Measurements from ENCODE around the gene POMT2.
"Not testable (repeated sequence)": the region's sequence is repeated elsewhere in the genome, so short reads cannot be mapped to it uniquely, and the experiment has no call there.

The POMT2 gene

DNA sequence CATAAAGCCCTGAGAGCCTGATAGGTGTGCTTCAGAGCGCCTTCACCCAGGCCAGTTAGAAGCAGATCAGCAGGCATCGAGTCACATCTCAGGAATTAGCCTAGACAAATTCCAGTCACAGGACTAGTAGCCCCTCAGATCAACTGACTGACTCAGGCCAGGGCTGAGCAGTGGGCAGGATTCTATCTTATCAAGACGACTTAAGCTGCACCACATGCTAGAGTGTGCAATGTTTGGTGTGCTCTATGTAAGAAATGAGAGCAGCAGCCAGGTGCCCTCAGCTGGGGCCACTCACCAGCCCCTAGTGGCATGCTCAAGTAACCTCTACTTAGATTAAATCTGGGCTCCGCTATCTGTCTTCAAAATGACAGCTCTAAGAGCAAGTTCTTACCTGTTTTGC lies 30.0 kb downstream of the POMT2 start:
- no peak for DNase-seq

DNA sequence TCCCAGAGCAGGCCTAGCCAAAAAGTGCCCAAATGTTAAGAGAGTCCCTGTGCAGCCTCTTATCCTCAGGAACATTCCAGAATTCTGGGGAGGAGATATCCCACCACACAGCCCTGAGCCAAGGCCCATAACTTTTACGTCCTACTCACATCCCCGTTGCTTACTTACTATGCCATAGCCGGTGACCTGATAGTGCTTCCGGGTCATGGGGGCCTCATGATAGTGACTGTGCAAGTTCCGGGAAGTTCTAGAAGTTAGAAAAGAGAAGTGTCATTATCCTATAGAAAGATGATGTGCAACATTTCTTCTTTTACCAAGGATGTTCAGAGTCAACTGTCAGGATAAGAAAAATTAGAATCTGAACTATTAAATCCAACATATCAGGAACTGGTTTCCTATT lies 34.1 kb downstream of the POMT2 start:
- no peak for DNase-seq

DNA sequence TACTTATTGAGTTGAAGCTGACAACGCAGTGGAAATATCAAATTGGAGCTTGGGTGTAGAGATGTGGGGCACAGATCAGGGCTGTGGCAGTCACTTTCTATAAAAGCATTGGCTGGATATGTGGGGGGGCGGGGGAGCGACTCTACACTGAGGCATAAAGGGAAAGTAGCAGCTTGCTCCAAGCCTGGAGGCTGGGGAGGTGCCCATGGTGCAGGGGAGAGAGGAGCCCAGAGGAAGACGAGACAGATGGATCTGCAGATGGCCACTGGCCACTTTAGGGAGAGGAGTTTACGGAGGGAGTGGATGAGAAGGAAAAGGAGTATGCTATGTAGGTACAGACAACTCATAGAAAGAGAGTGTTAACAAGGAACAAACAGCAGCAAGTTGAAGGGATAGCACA lies 36.2 kb downstream of the POMT2 start:
- no peak for DNase-seq

GRCh38 chr14:77284066-77284465 lies 36.6 kb downstream of the POMT2 start:
- DNase-seq = no peak

GRCh38 chr14:77281852-77282410 lies 38.8 kb downstream of the POMT2 start:
- no peak for DNase-seq

- not testable (repeated sequence) for DNase-seq
Measured at GRCh38 chr14:77280921-77281320, 39.8 kb downstream of the POMT2 start.

- DNase-seq = no peak
Measured at GRCh38 chr14:77279719-77280118, 41.0 kb downstream of the POMT2 start.

- no peak for DNase-seq
Measured at GRCh38 chr14:77278461-77279230, 42.0 kb downstream of the POMT2 start.

- no peak for DNase-seq
Measured at GRCh38 chr14:77276959-77277358, 43.7 kb downstream of the POMT2 start.

GRCh38 chr14:77276295-77276935 lies 44.3 kb downstream of the POMT2 start:
- DNase-seq = no peak

GRCh38 chr14:77275601-77276017 lies 45.1 kb downstream of the POMT2 start:
- DNase-seq = no peak

DNA sequence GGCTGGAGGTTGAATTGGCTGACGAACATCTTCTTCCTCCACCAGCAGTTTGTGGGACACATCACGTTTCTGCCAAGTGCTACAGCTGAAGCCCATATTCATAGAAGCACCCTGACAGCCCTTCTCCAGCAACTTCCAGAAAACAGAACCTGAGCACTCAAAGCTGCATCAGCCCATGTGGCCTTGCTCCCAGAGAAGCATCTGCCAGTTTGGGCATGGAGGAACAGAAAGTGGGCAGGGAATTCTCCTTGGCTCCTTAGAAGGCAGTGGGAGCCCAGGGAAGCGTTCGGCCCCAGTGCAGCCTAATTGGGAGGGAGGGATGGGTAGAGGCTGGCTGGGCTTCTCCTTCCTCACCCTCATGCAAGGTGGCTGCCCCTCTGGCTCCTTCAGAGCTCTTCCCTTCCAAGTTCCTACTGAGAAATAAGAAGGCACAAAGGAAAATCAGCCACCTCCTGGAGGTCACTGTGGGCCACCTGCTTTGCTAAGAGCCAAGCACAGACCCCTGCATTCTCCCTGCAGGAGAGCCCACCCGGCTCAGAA lies 45.6 kb downstream of the POMT2 start:
- no peak for DNase-seq

- DNase-seq = no peak
Measured at GRCh38 chr14:77273796-77274195, 46.9 kb downstream of the POMT2 start.

DNA sequence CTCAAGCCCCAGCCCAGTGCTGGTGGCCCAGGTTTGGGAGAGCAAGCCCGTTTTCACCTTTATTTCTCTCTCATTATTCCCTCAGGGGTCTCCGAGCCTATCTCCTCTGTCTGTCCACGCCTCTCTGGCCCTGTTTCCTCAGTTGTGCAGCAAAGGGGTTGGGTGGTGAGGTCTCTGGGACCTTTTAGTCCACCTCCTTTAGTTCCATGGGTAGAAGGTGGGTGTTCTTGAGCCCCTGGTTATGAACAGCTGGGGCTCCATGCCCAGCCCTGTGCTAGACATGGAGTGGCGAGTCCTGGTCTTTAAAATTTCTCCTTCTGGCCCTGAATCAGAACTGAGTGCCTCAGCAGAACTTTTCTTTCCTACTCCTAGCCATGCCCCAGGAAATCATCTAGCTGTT lies 48.4 kb downstream of the POMT2 start:
- DNase-seq = no peak

DNA sequence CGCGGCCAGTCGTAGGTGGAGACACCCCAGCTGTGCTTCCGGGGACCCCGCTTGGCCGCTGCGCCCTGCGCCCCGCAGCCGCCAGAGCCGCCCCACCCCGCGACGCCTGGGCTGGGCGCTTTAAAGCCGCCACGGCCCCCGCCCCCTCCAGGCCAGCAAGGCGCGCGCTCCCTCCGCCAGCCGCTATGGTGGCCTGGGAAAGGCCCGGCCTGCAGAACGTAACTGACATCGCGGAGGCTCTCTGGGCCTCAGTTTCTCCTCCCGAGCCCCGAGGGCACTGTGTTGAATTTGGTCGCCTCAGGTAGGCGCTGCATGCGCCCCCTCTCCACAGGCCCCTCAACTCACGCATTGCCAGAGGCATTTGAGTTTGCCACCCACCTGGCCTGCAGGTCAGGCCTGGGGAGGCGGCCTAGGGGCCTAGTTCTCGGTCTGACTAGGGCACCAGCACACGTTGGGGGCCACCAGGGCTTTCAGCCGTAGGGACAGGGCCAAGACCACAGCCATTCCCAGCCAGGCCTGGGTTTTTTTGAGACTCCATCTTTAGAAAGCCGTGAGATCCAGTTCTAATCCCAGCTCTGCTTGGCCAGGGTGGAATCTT lies 49.5 kb downstream of the POMT2 start, which contains the start of gene NGB:
Gene NGB, minus strand, starts transcription at position 94 of the 598 bp plus-strand sequence. CDS start 269 bp downstream, outside the sequence.
- DNase-seq = no peak

DNA sequence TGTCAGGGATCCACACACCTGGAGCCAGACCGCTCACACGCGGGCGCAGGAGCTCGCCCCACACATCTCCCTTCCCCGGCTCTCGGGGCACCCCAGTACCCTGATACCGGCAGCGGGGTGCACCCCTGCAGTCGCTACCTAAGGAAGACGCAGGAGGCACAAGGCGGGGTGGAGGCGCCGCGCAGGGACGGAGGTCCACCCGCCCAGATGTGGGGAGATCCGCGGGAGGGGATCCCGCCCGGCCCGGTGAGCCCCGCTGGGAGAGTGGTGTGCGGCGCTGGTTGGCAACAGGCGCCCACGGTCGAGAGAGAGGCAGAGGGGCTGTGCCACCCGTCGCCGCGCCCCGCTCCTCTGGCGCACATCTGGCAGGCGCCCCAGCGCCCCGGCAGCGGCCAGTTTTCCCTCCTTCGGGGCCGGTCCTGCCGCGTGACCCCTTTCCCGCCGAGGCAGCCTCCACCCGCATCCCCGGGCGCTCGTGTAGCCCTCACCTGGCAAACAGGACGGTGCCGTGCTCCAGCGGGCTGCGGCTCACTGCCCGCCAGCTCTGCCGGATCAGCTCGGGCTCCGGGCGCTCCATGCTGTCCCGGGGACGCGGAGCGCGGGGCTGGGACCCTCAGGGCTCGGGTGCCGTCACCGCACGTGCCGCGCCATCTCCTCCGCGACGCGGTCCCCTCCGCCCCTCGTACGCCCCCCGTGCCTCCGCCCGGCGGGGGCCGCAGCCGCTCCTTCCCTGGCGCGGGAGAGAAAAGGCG lies 50.1 kb downstream of the POMT2 start:
- no peak for DNase-seq

- DNase-seq = no peak
Measured at GRCh38 chr14:77268989-77269600, 51.6 kb downstream of the POMT2 start.

- no peak for DNase-seq
Measured at GRCh38 chr14:77267937-77268699, 52.6 kb downstream of the POMT2 start.

GRCh38 chr14:77266336-77266735 lies 54.3 kb downstream of the POMT2 start:
- DNase-seq = no peak

GRCh38 chr14:77265561-77266335 lies 54.9 kb downstream of the POMT2 start:
- no peak for DNase-seq

DNA sequence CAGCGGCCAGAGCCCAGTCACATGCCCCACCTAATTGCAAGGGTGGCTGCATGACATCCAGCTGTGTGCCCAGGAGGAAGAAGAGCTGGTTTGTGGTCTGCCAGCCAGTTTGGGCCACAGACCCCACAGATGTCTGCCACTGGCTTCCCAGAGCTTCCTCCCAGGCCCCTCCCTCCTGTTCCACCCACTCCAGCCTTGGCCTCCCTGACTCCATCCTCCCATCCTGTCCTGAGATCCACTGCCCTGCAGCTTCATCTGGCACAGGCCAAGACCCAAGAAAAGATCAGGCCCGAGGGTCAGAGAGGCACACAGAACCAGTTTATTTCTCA lies 55.5 kb downstream of the POMT2 start:
- no peak for DNase-seq

Measured in activated CD4-positive, alpha-beta T cell treated with anti-CD3 and anti-CD28 coated beads for 48 hours (primary cell).